SU-DHL-6 (cell line): ENCODE data around the gene ASB18.

Source experiments
- EZH2phosphoT487 ChIP-seq: fragments of 200-600 bp; sonication (generic), shearing (Covaris generic); conservative IDR thresholded peaks from 2 replicates; pipeline ENCODE4 v1.6.1; 2018; ENCODE audit warnings: mild to moderate bottlenecking, antibody characterized with exemption, low read length, moderate library complexity, mixed read lengths
- TF ChIP-seq, protein P1 (sequence below): fragments of 200-600 bp; sonication (generic); IDR thresholded peaks from one replicate; pipeline ENCODE4 v1.5.1; 2017; ENCODE audit warnings: antibody characterized with exemption, mild to moderate bottlenecking, low read length, moderate library complexity; ENCODE audit not compliant: insufficient read depth, poor library complexity, severe bottlenecking

DNA sequence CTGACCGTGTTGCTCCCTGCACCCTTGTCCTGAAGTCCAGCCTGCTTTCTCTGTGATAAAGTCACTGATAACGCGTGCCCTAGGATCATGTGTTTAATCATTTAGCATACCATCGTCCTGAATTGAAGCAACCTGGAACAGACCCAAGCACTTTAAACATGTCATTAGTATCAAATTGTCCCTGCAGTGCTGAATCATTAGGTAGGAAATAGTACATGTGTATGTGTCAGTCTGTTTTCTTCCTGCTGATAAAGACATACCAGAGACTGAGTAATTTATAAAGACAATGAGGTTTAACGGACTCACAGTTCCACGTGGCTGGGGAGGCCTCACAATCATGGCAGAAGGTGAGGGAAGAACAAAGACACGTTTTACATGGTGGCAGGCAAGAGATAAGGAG, 2.8 kb downstream of the ASB18 start:
- TF ChIP-seq, protein P1, sequence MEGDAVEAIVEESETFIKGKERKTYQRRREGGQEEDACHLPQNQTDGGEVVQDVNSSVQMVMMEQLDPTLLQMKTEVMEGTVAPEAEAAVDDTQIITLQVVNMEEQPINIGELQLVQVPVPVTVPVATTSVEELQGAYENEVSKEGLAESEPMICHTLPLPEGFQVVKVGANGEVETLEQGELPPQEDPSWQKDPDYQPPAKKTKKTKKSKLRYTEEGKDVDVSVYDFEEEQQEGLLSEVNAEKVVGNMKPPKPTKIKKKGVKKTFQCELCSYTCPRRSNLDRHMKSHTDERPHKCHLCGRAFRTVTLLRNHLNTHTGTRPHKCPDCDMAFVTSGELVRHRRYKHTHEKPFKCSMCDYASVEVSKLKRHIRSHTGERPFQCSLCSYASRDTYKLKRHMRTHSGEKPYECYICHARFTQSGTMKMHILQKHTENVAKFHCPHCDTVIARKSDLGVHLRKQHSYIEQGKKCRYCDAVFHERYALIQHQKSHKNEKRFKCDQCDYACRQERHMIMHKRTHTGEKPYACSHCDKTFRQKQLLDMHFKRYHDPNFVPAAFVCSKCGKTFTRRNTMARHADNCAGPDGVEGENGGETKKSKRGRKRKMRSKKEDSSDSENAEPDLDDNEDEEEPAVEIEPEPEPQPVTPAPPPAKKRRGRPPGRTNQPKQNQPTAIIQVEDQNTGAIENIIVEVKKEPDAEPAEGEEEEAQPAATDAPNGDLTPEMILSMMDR, result no peak
- TF ChIP-seq EZH2phosphoT487, result no peak
